Progenitor cell of endocrine pancreas (in vitro differentiated cells): ENCODE results near the gene DR1. TPM values are rescaled to one million over a fixed set of nuclear protein-coding genes. Genes with fewer than 3 reads are reported as not detected.
A peak's percentile ranks its signal among the peaks of the same experiment; 100 is the strongest.
"Not testable (repeated sequence)": the region's sequence is repeated elsewhere in the genome, so short reads cannot be mapped to it uniquely, and the experiment has no call there.

Experiments used
- DNase-seq: peaks from one replicate; pipeline ENCODE4 v3.0.0; 2021; ENCODE audit warnings: low spot score; ENCODE audit not compliant: unreplicated experiment
- H3K27ac Mint-ChIP-seq: 2 replicates; pipeline ENCODE4 v1.8.0; 2021; ENCODE audit warnings: mild to moderate bottlenecking, moderate library complexity, mixed read lengths
- H3K27me3 Mint-ChIP-seq: 2 replicates; pipeline ENCODE4 v1.8.0; 2021; ENCODE audit warnings: mixed read lengths
- H3K36me3 Mint-ChIP-seq: 2 replicates; pipeline ENCODE4 v1.8.0; 2022; ENCODE audit warnings: mixed read lengths; ENCODE audit not compliant: insufficient read depth
- H3K4me1 Mint-ChIP-seq: 2 replicates; pipeline ENCODE4 v1.8.0; 2021; ENCODE audit warnings: low read depth, mixed read lengths
- H3K4me3 Mint-ChIP-seq: 2 replicates; pipeline ENCODE4 v1.8.0; 2021; ENCODE audit warnings: low read depth, mild to moderate bottlenecking, moderate library complexity, mixed read lengths
- H3K9me3 Mint-ChIP-seq: 2 replicates; pipeline ENCODE4 v1.8.0; 2021; ENCODE audit warnings: low read depth, mixed read lengths
- total RNA-seq: library from RNA; stranded (reverse); gene quantifications from 2 replicates; pipeline ENCODE4 v1.2.1, GENCODE V29; 2021
- TF ChIP-seq, protein P1 (sequence below): fragments of 200-600 bp; sonication (generic); IDR thresholded peaks from one replicate; pipeline ENCODE4 v1.5.0; 2021; ENCODE audit warnings: antibody characterized with exemption, mild to moderate bottlenecking; ENCODE audit not compliant: unreplicated experiment

DR1 gene
- total RNA-seq, 1 donor from 2014 or later, result 35.9 TPM

- H3K4me3 Mint-ChIP-seq, result no peak overlapping the region
Observed at GRCh38 chr1:93350875-93351274, 5.2 kb downstream of the DR1 start.

GRCh38 chr1:93351346-93351745 lies 5.6 kb downstream of the DR1 start:
- H3K4me1 Mint-ChIP-seq, result peaks cover 22% of the 10 kb centered on the region
- not testable (repeated sequence) for H3K4me3 Mint-ChIP-seq, H3K9me3 Mint-ChIP-seq, H3K36me3 Mint-ChIP-seq, H3K27ac Mint-ChIP-seq, H3K27me3 Mint-ChIP-seq, DNase-seq

More at GRCh38 chr1:93350875-93351274, 5.2 kb downstream of the DR1 start:
- Mint-ChIP-seq H3K4me1 (peaks cover 22% of the 10 kb centered on the region), H3K36me3 (peaks cover 4% of the 10 kb centered on the region), H3K9me3 (no peaks in the 10 kb centered on the region), H3K27me3 (no peaks in the 10 kb centered on the region), H3K27ac (no peak overlapping the region)
- TF ChIP-seq, protein P1, sequence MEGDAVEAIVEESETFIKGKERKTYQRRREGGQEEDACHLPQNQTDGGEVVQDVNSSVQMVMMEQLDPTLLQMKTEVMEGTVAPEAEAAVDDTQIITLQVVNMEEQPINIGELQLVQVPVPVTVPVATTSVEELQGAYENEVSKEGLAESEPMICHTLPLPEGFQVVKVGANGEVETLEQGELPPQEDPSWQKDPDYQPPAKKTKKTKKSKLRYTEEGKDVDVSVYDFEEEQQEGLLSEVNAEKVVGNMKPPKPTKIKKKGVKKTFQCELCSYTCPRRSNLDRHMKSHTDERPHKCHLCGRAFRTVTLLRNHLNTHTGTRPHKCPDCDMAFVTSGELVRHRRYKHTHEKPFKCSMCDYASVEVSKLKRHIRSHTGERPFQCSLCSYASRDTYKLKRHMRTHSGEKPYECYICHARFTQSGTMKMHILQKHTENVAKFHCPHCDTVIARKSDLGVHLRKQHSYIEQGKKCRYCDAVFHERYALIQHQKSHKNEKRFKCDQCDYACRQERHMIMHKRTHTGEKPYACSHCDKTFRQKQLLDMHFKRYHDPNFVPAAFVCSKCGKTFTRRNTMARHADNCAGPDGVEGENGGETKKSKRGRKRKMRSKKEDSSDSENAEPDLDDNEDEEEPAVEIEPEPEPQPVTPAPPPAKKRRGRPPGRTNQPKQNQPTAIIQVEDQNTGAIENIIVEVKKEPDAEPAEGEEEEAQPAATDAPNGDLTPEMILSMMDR, result no peak
- no peak for DNase-seq

DNA sequence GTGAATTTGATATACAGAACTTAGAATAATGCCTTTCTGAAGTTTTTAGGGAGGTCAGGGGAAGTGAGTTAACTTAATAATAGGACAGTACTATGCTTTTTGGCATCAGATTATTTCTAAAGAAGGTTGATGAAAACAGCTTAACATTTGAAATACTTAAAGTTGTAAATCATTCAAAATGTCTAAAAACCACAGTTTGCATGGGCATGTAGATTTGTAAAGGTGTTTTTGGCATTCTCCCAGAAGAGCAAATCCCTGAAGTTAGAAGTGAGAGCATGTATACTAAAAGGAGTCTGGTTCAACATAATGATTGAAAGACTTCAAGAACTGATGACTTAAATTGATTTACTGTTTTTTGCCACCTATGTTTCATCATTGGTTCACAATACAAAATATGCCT lies 6.7 kb downstream of the DR1 start:
- Mint-ChIP-seq H3K4me1 (peaks cover 14% of the 10 kb centered on the region), H3K36me3 (peaks cover 9% of the 10 kb centered on the region), H3K9me3 (no peaks in the 10 kb centered on the region), H3K27ac (peak overlapping the region; percentile 71), H3K4me3 (no peak overlapping the region), H3K27me3 (no peaks in the 10 kb centered on the region)
- DNase-seq, result no peak
- TF ChIP-seq, protein P1, result no peak

DNA sequence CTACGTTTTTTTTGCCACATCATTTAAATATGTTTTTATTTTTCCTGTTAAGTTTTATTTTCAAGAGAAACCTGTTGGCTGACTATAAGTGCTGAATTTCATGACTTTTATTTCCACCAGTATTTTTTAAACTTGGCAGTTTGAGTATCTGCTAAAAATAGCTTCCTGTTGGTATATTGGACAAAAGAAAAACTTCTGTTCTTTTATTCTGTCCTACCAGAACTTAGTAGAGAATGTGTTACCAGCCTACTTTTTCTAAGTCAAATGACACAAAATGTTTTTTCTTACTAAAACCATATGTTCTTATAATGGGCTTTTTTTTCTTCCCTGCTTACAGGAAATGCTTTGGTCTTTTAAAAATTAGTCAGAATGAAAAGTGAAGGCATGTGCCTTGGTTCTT lies 7.6 kb downstream of the DR1 start:
- no peak overlapping the region for H3K4me3 Mint-ChIP-seq

GRCh38 chr1:93354749-93355148 lies 9.0 kb downstream of the DR1 start:
- TF ChIP-seq, protein P1, result no peak
- H3K36me3 Mint-ChIP-seq, result peaks cover 11% of the 10 kb centered on the region
- no peaks in the 10 kb centered on the region for H3K9me3 Mint-ChIP-seq
- no peak overlapping the region for H3K27ac Mint-ChIP-seq
- DNase-seq, result no peak
- no peak overlapping the region for H3K4me3 Mint-ChIP-seq
- no peaks in the 10 kb centered on the region for H3K27me3 Mint-ChIP-seq
- H3K4me1 Mint-ChIP-seq, result no peaks in the 10 kb centered on the region

More for the DNA sequence above, 7.6 kb downstream of the DR1 start:
- no peak for DNase-seq
- peaks cover 7% of the 10 kb centered on the region for H3K4me1 Mint-ChIP-seq
- H3K27me3 Mint-ChIP-seq, result no peaks in the 10 kb centered on the region
- peaks cover 10% of the 10 kb centered on the region for H3K36me3 Mint-ChIP-seq
- H3K27ac Mint-ChIP-seq, result no peak overlapping the region
- H3K9me3 Mint-ChIP-seq, result no peaks in the 10 kb centered on the region
- TF ChIP-seq, protein P1, result no peak

DNA sequence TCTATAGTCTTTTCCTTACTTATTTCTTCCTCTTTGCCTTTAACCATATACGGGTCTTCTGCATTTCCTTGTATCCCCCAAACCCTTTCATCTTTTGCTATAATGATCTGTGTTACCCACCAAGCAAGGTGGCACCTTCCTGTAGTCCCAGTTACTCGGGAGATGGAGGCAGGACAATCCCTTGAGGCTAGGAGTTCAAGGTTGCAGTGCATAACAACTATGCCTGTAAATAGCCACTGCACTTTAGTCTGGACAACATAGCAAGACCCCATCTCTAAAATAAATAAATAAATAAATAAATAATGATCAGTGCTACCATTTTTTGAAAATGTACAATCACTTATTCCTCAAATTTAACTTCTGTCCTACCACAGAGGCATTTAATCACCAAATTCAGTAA lies 11.5 kb downstream of the DR1 start:
- Mint-ChIP-seq H3K27me3 (no peaks in the 10 kb centered on the region), H3K27ac (no peak overlapping the region), H3K9me3 (no peaks in the 10 kb centered on the region), H3K4me1 (peaks cover 1% of the 10 kb centered on the region), H3K36me3 (peaks cover 16% of the 10 kb centered on the region), H3K4me3 (no peak overlapping the region)
- no peak for DNase-seq
- TF ChIP-seq, protein P1, result no peak
